ENCODE results near the gene PARM1.

The PARM1 gene

GRCh38 chr4:75028196-75028854 is 95.4 kb downstream of the PARM1 start:
- no peak for TF ChIP-seq CTCF (IDR thresholded peaks at IDR 0.05; ENCODE audit: borderline replicate concordance, insufficient read depth, low read depth, low read length)
- no peak overlapping the region for H3K4me3 ChIP-seq (ENCODE audit: low read depth, low read length)

DNA sequence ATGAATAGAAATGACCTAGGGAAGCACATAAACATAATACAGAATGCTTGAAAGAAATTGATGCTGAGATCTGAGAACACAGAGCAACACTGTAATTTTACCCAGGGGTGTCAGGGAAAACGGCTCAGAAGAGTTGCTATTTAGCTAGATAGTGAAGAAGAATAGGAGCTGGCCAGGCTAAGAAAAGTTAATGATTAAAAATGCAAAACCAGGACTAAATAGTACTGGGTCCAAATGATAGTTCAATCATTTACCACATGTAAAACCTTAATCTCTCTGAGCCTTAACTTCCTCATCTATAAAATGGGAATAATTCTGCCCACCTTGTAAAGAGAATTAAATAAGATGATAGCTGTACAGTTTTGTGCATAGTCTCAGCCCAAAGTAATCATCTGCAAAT is 97.1 kb downstream of the PARM1 start:
- no peak overlapping the region for H3K4me3 ChIP-seq (ENCODE audit: low read depth, low read length)
- TF ChIP-seq CTCF (IDR thresholded peaks at IDR 0.05; ENCODE audit: borderline replicate concordance, insufficient read depth, low read depth, low read length), result no peak

- no peak for TF ChIP-seq CTCF (IDR thresholded peaks at IDR 0.05; ENCODE audit: borderline replicate concordance, insufficient read depth, low read depth, low read length)
- no peak overlapping the region for H3K4me3 ChIP-seq (ENCODE audit: low read depth, low read length)
Observed at GRCh38 chr4:75030649-75031235, 97.8 kb downstream of the PARM1 start.

DNA sequence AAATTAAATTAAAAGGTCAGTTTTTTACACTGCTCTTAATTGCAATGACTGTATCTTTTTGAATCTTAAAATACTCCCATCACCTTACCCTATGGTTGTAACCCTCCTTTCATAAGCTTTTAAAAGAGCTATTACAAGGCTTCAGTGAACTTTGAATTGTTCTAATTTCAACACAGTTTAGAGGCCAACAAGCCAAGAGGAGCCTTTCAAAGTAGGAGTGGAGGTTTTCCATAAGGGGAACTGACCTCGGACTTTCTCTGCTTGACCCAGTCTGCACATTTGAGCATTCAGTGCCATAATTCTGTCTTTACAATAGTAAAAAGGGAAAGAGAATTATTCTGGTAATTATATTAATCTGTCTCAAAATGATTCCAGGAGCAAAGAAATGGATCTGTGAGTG is 98.9 kb downstream of the PARM1 start:
- TF ChIP-seq CTCF (IDR thresholded peaks at IDR 0.05; ENCODE audit: borderline replicate concordance, insufficient read depth, low read depth, low read length), result no peak
- no peak overlapping the region for H3K4me3 ChIP-seq (ENCODE audit: low read depth, low read length)

GRCh38 chr4:75034523-75034922 is 101.6 kb downstream of the PARM1 start:
- no peak overlapping the region for H3K4me3 ChIP-seq (ENCODE audit: low read depth, low read length)
- TF ChIP-seq CTCF (IDR thresholded peaks at IDR 0.05; ENCODE audit: borderline replicate concordance, insufficient read depth, low read depth, low read length), result no peak

- TF ChIP-seq CTCF (IDR thresholded peaks at IDR 0.05; ENCODE audit: borderline replicate concordance, insufficient read depth, low read depth, low read length), result no peak
Observed at GRCh38 chr4:75035321-75035720, 102.4 kb downstream of the PARM1 start.

More at GRCh38 chr4:75035321-75035720, 102.4 kb downstream of the PARM1 start:
- no peak overlapping the region for H3K4me3 ChIP-seq (ENCODE audit: low read depth, low read length)
